ENCODE measurements around the gene NT5DC1.

The NT5DC1 gene

GRCh38 chr6:116144605-116145004, 44.0 kb downstream of the NT5DC1 start:
- DNase-seq = no peak

GRCh38 chr6:116145803-116146675, 45.4 kb downstream of the NT5DC1 start:
- DNase-seq = no peak

- no peak for DNase-seq
Measured at GRCh38 chr6:116152620-116153019, 52.0 kb downstream of the NT5DC1 start.

GRCh38 chr6:116154887-116155286, 54.2 kb downstream of the NT5DC1 start:
- no peak for DNase-seq

- no peak for DNase-seq
Measured at GRCh38 chr6:116156405-116157326, 56.0 kb downstream of the NT5DC1 start.

DNA sequence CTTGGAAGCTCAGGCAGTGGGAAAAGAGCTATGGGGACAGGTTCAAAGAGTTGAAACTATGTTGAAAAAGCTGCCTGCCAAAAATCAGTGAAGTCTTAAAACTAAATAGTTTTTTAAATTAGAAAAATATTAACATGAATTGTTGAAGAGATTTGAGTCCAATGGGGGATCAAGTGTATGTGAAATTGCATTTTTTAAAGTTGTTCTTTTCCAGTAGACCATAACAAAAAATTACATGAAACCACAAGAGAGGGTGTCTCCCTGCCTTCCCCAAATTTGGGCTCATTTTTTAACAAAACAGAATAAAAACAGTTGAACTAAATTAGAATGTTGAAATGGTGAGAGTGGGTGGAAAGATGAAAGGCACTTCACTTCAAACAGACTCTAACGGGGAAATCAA, 56.7 kb downstream of the NT5DC1 start:
- no peak for DNase-seq

DNA sequence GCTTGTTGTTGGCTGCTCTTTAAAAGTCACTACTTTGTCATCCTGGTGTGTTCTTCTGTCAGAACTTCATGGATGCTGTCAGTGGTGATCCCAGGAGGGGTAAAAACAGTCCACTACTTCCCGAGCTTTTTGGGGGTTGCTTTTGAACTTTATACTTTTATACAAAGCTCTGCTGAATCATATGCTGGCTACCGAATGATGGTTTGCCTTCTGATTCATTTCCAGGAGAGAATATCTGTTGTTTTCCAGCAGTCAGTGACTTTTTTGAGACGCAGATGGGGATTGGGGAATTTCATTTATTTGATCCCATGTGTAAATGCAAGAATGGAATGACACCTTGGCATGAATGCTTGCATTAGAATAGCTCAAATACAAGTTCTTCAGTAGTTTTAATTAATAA, 58.0 kb downstream of the NT5DC1 start:
- no peak for DNase-seq

GRCh38 chr6:116159782-116160524, 59.3 kb downstream of the NT5DC1 start:
- DNase-seq = no peak

- DNase-seq = no peak
Measured at GRCh38 chr6:116165596-116165995, 64.9 kb downstream of the NT5DC1 start.

GRCh38 chr6:116166369-116166768, 65.7 kb downstream of the NT5DC1 start:
- DNase-seq = no peak

- no peak for DNase-seq
Measured at GRCh38 chr6:116168148-116168547, 67.5 kb downstream of the NT5DC1 start.

- no peak for DNase-seq
Measured at GRCh38 chr6:116169880-116170279, 69.2 kb downstream of the NT5DC1 start.

GRCh38 chr6:116170358-116171057, 69.9 kb downstream of the NT5DC1 start:
- DNase-seq = no peak

GRCh38 chr6:116173928-116174327, 73.3 kb downstream of the NT5DC1 start:
- DNase-seq = no peak

DNA sequence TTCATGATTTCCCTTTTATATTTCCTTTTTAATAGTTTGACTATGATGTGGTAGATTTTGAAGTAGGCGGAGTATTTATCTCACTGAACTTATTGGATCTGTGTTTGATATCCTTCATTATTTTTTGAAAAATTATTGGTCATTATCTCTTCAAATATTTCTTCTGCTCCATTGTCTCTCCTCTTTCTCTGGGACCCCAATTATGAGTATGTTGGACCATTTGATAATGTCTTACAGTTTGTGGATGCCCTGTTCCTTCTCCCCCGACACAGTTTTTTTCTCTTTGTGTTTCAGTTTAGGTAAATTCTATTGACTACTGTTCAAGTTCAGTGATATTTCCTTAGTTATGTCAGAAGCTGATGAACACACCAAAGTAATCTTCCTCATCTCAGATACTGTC, 74.7 kb downstream of the NT5DC1 start:
- no peak for DNase-seq

- no peak for DNase-seq
Measured at GRCh38 chr6:116176596-116176995, 75.9 kb downstream of the NT5DC1 start.

DNA sequence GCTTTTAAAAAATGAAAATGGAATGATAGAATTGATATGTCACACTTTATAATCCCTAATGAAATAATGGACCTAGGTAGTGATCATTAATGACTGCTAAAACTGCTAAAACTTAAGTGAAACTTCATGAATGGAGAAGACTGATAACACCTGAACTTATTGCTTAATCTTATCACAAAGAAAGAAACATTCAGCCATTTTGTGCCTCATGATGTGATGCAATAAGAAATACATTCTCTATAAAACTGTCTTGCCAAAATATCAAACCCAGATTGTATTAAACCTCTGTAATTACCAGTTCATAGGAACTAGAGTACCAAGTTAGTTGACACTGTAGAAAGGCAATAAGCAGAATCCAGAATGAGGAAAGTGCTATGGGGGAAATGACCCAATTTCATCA, 79.7 kb downstream of the NT5DC1 start:
- no peak for DNase-seq

DNA sequence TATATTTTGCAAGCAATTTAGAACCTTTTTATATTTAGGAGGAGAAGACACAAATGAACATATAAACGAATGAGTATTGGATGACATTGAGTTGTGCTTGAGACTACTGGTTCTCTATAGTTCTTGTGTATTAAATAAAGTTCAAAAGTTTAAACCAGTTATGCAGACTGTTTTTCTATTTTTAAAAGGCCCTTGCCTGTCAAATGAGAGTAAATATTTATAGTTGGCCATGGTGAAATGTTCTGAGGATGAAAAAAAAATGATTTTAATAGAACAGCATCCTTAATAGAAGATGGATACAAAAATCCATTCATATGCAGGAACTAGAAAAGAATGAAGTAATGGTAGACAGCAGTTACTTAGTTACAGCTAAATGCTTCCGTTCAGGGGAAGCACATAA, 88.8 kb downstream of the NT5DC1 start:
- no peak for DNase-seq

DNA sequence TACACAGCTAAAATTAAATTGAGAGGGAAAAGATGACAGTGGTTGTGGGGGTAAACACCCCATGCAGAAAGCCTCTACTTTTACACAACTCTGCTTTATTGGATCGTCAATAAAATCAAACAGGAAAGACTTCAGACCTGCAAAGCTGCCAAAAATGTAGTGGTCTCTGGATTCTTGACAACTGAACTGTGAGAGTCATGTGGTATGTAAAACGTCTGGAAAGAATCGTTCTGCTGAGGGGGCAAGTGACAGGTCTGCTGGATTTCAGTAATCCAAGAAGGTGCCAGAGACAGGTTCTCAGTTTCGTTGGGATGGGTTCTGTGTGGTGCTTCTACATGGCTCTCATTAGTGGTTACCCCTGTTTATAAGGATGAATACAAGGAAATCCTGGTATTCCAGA, 89.9 kb downstream of the NT5DC1 start:
- DNase-seq = no peak

GRCh38 chr6:116191881-116192280, 91.2 kb downstream of the NT5DC1 start:
- DNase-seq = no peak

- DNase-seq = no peak
Measured at GRCh38 chr6:116192786-116193185, 92.1 kb downstream of the NT5DC1 start.

- no peak for DNase-seq
Measured at GRCh38 chr6:116196841-116197240, 96.2 kb downstream of the NT5DC1 start.

Data from effector CD8-positive, alpha-beta T cell (primary cell).